ENCODE data around the gene PCNX1. TPM values are rescaled to one million over a fixed set of nuclear protein-coding genes. Genes with fewer than 3 reads are reported as not detected.
"Not testable (repeated sequence)": the region's sequence is repeated elsewhere in the genome, so short reads cannot be mapped to it uniquely, and the experiment has no call there.

Gene PCNX1
- total RNA-seq, 3 donors from 2014 or later, result 26.4 to 30.8 (median 28.3) TPM

- H3K4me3 Mint-ChIP-seq, result no peak overlapping the region
- DNase-seq (no peak), ATAC-seq (no peak)
- H3K4me1 Mint-ChIP-seq (ENCODE audit: low read depth), result peaks cover 47% of the 10 kb centered on the region
- H3K36me3 Mint-ChIP-seq (ENCODE audit: insufficient read depth), result peaks cover 48% of the 10 kb centered on the region
- no peaks in the 10 kb centered on the region for H3K9me3 Mint-ChIP-seq
- no peaks in the 10 kb centered on the region for H3K27me3 Mint-ChIP-seq (ENCODE audit: low read depth)
Measured at GRCh38 chr14:71013551-71014192, 106.4 kb downstream of the PCNX1 start.

GRCh38 chr14:71019917-71020316, 112.7 kb downstream of the PCNX1 start:
- ATAC-seq, result not testable (repeated sequence)

DNA sequence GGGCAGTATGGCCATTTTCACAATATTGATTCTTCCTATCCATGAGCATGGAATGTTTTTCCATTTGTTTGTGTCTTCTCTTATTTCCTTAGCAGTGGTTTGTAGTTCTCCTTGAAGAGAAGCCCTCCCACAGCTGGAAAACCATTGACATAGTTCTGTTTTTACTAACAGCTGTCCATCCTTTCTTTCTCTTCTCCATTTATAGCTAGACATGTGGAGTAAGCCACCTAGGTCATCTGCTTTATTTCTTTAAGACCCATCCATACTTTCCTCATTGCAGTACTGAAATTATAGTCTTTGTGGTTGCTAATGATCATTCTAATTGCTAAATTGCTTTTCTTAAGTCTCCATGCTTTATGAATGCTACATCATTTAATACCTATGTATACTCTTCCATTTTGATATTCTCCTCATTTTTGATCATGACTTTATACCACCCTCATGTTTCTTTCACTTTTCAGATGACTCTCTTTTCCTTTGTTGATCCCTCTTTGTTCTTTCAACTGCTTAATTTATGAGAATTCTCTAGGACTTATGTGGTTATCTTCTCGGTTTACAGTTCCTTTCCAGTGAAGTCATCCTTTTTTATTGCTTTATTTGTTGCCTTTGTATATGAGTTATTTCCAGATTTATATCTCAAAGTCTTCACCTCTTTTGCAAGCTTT, 114.2 kb downstream of the PCNX1 start:
- Mint-ChIP-seq H3K4me3 (no peak overlapping the region), H3K4me1 (ENCODE audit: low read depth) (peaks cover 35% of the 10 kb centered on the region), H3K36me3 (ENCODE audit: insufficient read depth) (peaks cover 54% of the 10 kb centered on the region), H3K9me3 (peaks cover 7% of the 10 kb centered on the region), H3K27me3 (ENCODE audit: low read depth) (no peaks in the 10 kb centered on the region)
- ATAC-seq, result peak; percentile 63 to 76
- DNase-seq, result no peak

More at GRCh38 chr14:71019917-71020316, 112.7 kb downstream of the PCNX1 start:
- Mint-ChIP-seq H3K4me1 (ENCODE audit: low read depth) (peaks cover 45% of the 10 kb centered on the region), H3K36me3 (ENCODE audit: insufficient read depth) (peaks cover 65% of the 10 kb centered on the region)
- DNase-seq; H3K9me3 Mint-ChIP-seq; H3K27me3 Mint-ChIP-seq (ENCODE audit: low read depth); H3K4me3 Mint-ChIP-seq: not testable (repeated sequence)

- H3K4me3 Mint-ChIP-seq, result no peak overlapping the region
- H3K4me1 Mint-ChIP-seq (ENCODE audit: low read depth), result peaks cover 33% of the 10 kb centered on the region
- peaks cover 49% of the 10 kb centered on the region for H3K36me3 Mint-ChIP-seq (ENCODE audit: insufficient read depth)
- ATAC-seq (peak in 1 of 2 donors; percentile 7), DNase-seq (no peak)
- peaks cover 7% of the 10 kb centered on the region for H3K9me3 Mint-ChIP-seq
- H3K27me3 Mint-ChIP-seq (ENCODE audit: low read depth), result no peaks in the 10 kb centered on the region
Measured at GRCh38 chr14:71022012-71022869, 115.0 kb downstream of the PCNX1 start.

- ATAC-seq (peak; percentile 69 to 73), DNase-seq (no peak)
- Mint-ChIP-seq H3K36me3 (ENCODE audit: insufficient read depth) (peaks cover 52% of the 10 kb centered on the region), H3K4me1 (ENCODE audit: low read depth) (peaks cover 33% of the 10 kb centered on the region), H3K27me3 (ENCODE audit: low read depth) (no peaks in the 10 kb centered on the region), H3K9me3 (peaks cover 7% of the 10 kb centered on the region), H3K4me3 (no peak overlapping the region)
Measured at GRCh38 chr14:71022939-71023338, 115.7 kb downstream of the PCNX1 start.

DNA sequence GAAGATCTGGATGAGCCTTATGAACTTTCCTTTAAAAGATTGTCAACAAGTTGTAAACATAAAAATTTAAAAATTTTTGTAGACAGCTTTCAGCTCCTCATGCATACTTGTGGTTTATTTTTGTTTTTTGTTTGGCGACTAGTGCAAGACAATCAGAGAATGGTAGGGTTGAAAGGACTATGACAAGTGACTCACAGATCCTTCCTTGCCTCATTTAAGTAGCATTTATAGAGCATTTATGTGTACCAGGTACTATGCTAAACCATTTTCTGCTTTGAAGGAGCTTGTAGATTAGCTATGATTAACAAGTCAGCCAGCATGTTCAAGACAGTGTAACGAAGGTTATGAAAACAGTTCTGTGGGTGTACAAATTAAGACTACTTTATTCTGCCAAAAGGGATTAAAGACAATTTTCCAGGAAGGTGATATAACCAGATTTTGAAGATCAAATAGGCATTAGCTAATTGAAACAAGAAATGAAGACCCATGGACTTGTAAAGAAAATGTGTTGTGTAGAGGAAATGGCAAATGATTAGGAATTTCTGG, 122.0 kb downstream of the PCNX1 start:
- ATAC-seq (no peak), DNase-seq (no peak)
- Mint-ChIP-seq H3K4me1 (ENCODE audit: low read depth) (no peaks in the 10 kb centered on the region), H3K27me3 (ENCODE audit: low read depth) (no peaks in the 10 kb centered on the region), H3K36me3 (ENCODE audit: insufficient read depth) (peaks cover 45% of the 10 kb centered on the region), H3K4me3 (no peak overlapping the region), H3K9me3 (no peaks in the 10 kb centered on the region)

- Mint-ChIP-seq H3K36me3 (ENCODE audit: insufficient read depth) (peaks cover 49% of the 10 kb centered on the region), H3K4me1 (ENCODE audit: low read depth) (no peaks in the 10 kb centered on the region), H3K4me3 (no peak overlapping the region), H3K9me3 (no peaks in the 10 kb centered on the region), H3K27me3 (ENCODE audit: low read depth) (no peaks in the 10 kb centered on the region)
- DNase-seq (no peak), ATAC-seq (no peak)
Measured at GRCh38 chr14:71031000-71031399, 123.7 kb downstream of the PCNX1 start.

GRCh38 chr14:71036433-71036832, 129.2 kb downstream of the PCNX1 start:
- H3K4me1 Mint-ChIP-seq (ENCODE audit: low read depth), result no peaks in the 10 kb centered on the region
- no peaks in the 10 kb centered on the region for H3K27me3 Mint-ChIP-seq (ENCODE audit: low read depth)
- H3K4me3 Mint-ChIP-seq, result no peak overlapping the region
- H3K36me3 Mint-ChIP-seq (ENCODE audit: insufficient read depth), result peaks cover 66% of the 10 kb centered on the region
- DNase-seq (no peak), ATAC-seq (no peak)
- peaks cover 20% of the 10 kb centered on the region for H3K9me3 Mint-ChIP-seq

- H3K27me3 Mint-ChIP-seq (ENCODE audit: low read depth), result no peaks in the 10 kb centered on the region
- no peak overlapping the region for H3K4me3 Mint-ChIP-seq
Measured at GRCh38 chr14:71048393-71048792, 141.1 kb downstream of the PCNX1 start.

DNA sequence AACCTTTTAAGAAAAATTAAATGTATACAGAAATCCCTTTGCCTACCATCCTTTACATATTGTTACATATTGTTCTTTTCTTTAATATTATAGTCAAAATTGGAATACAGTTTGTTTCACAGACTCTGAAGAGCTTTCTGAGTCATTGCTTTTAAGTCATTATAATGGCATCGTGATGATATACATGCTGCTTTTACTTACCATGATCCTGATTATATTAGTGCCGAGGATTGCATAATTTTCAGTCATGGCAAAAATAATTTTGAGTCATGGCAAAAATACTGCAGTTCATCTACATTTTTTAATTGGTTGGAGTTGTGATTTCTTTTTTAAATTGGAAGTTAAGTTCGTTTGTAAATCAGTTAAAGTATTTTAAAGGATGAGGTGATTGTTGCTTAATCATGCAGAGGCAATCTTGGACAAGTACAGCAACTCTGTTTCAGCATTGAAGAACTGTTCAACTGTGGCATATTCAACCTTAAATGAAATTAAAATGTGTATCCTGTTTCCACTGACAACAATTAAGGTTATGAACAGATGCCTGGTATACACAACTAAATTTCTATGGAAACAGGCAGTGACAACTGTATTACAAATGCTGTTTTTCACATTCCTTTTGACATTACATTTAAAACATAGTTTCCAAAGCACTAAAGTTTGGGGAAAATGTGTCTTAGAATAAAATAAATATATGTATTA, 142.3 kb downstream of the PCNX1 start:
- ATAC-seq (no peak), DNase-seq (no peak)
- Mint-ChIP-seq H3K27me3 (ENCODE audit: low read depth) (no peaks in the 10 kb centered on the region), H3K4me3 (no peak overlapping the region), H3K9me3 (no peaks in the 10 kb centered on the region), H3K36me3 (ENCODE audit: insufficient read depth) (peaks cover 34% of the 10 kb centered on the region), H3K4me1 (ENCODE audit: low read depth) (peaks cover 11% of the 10 kb centered on the region)

More at GRCh38 chr14:71048393-71048792, 141.1 kb downstream of the PCNX1 start:
- ATAC-seq, result no peak
- H3K9me3 Mint-ChIP-seq, result peaks cover 5% of the 10 kb centered on the region
- H3K4me1 Mint-ChIP-seq (ENCODE audit: low read depth), result peaks cover 17% of the 10 kb centered on the region
- DNase-seq, result no peak
- H3K36me3 Mint-ChIP-seq (ENCODE audit: insufficient read depth), result peaks cover 40% of the 10 kb centered on the region

GRCh38 chr14:71050227-71050823, 143.1 kb downstream of the PCNX1 start:
- Mint-ChIP-seq H3K9me3 (no peaks in the 10 kb centered on the region), H3K4me1 (ENCODE audit: low read depth) (peaks cover 8% of the 10 kb centered on the region), H3K27me3 (ENCODE audit: low read depth) (no peaks in the 10 kb centered on the region), H3K36me3 (ENCODE audit: insufficient read depth) (peaks cover 31% of the 10 kb centered on the region), H3K4me3 (no peak overlapping the region)
- DNase-seq (no peak), ATAC-seq (peak in 1 of 2 donors; percentile 51)

- DNase-seq (no peak), ATAC-seq (no peak)
- H3K4me1 Mint-ChIP-seq (ENCODE audit: low read depth), result no peaks in the 10 kb centered on the region
- H3K36me3 Mint-ChIP-seq (ENCODE audit: insufficient read depth), result peaks cover 31% of the 10 kb centered on the region
- H3K27me3 Mint-ChIP-seq (ENCODE audit: low read depth), result no peaks in the 10 kb centered on the region
- H3K9me3 Mint-ChIP-seq, result no peaks in the 10 kb centered on the region
- H3K4me3 Mint-ChIP-seq, result no peak overlapping the region
Measured at GRCh38 chr14:71054706-71055105, 147.4 kb downstream of the PCNX1 start.

- H3K36me3 Mint-ChIP-seq (ENCODE audit: insufficient read depth), result peaks cover 45% of the 10 kb centered on the region
- H3K4me1 Mint-ChIP-seq (ENCODE audit: low read depth), result no peaks in the 10 kb centered on the region
- no peak for ATAC-seq
- H3K4me3 Mint-ChIP-seq, result no peak overlapping the region
- H3K27me3 Mint-ChIP-seq (ENCODE audit: low read depth), result no peaks in the 10 kb centered on the region
- DNase-seq, result no peak
- no peaks in the 10 kb centered on the region for H3K9me3 Mint-ChIP-seq
Measured at GRCh38 chr14:71056168-71056567, 148.9 kb downstream of the PCNX1 start.
